Natural killer cell (primary cell): ENCODE data around the gene FILIP1L. TPM values are rescaled to one million over a fixed set of nuclear protein-coding genes. Genes with fewer than 3 reads are reported as not detected.

ENCODE experiments used
- ATAC-seq, 3 donors: fragments of 150-1000 bp in 2 of 3; fragments of 200-7000 bp in 1 of 3; cut with Tn5 transposase; 1 replicate in 1 of 3; 2 replicates in 2 of 3; pipeline ENCODE4 v1.10.0; 2021; ENCODE audit warnings: mild to moderate bottlenecking in 2 of 3, moderate library complexity in 2 of 3
- DNase-seq, 2 donors: peaks; one replicate each; pipeline versions ENCODE4 v3.0.0 to v3.0.0-alpha.2; 2013 to 2021; ENCODE audit warnings: mixed read lengths in 1 of 2
- H3K27ac ChIP-seq: one replicate; pipeline ENCODE4 v1.5.1; 2013; ENCODE audit warnings: mild to moderate bottlenecking, low read length
- H3K27me3 ChIP-seq: one replicate; pipeline ENCODE4 v1.6.1; 2013; ENCODE audit warnings: low read length; ENCODE audit not compliant: control insufficient read depth, insufficient read depth
- H3K36me3 ChIP-seq: one replicate; pipeline ENCODE4 v1.6.1; 2013; ENCODE audit warnings: low read length; ENCODE audit not compliant: control insufficient read depth, insufficient read depth
- H3K4me1 ChIP-seq: one replicate; pipeline ENCODE4 v1.6.1; 2013; ENCODE audit warnings: low read length; ENCODE audit not compliant: control insufficient read depth, insufficient read depth
- H3K4me3 ChIP-seq: one replicate; pipeline ENCODE4 v1.5.1; 2013; ENCODE audit warnings: low read length
- H3K9me3 ChIP-seq: one replicate; pipeline ENCODE4 v1.6.1; 2013; ENCODE audit warnings: low read length; ENCODE audit not compliant: control insufficient read depth, insufficient read depth
- H3K27ac Mint-ChIP-seq, 2 donors: one replicate each; pipeline ENCODE4 v1.8.0; 2022; ENCODE audit warnings: mild to moderate bottlenecking in 2 of 2, mixed read lengths in 2 of 2, moderate library complexity in 1 of 2
- H3K27me3 Mint-ChIP-seq, 2 donors: one replicate each; pipeline ENCODE4 v1.8.0; 2022; ENCODE audit warnings: low read depth in 2 of 2, mixed read lengths in 2 of 2
- H3K36me3 Mint-ChIP-seq: one replicate; pipeline ENCODE4 v1.8.0; 2022; ENCODE audit warnings: mixed read lengths
- H3K4me1 Mint-ChIP-seq, 2 donors: one replicate each; pipeline ENCODE4 v1.8.0; 2022; ENCODE audit warnings: mixed read lengths in 2 of 2
- H3K4me3 Mint-ChIP-seq: one replicate; pipeline ENCODE4 v1.8.0; 2022; ENCODE audit warnings: mild to moderate bottlenecking, moderate library complexity, mixed read lengths
- H3K9me3 Mint-ChIP-seq, 2 donors: one replicate each; pipeline ENCODE4 v1.8.0; 2022; ENCODE audit warnings: mixed read lengths in 2 of 2
- CTCF ChIP-seq: fragments of 200-600 bp; IDR thresholded peaks from one replicate; pipeline ENCODE4 v1.8.0; 2022; ENCODE audit warnings: antibody characterized with exemption
- WGBS: methylation state at CpG from one replicate; pipeline ENCODE4 v1.1.7; 2013; ENCODE audit warnings: missing lambda C conversion rate; ENCODE audit not compliant: insufficient coverage; 5-methylcytosine and 5-hydroxymethylcytosine counted together
- intact Hi-C: fragments of 100-400 bp; cut with micrococcal nuclease; formaldehyde crosslinking; loops from one replicate; pipeline ENCODE4 v1.14.2; 2022
- total RNA-seq, 4 donors: library from RNA; stranded (reverse); fragments of 120-200 nt in 1 of 4; gene quantifications; one replicate each; pipeline versions ENCODE4 v1.2.3 to v1.2.4, GENCODE V29; 2013 to 2022

The FILIP1L gene
- total RNA-seq, 3 donors from 2014 or later (not counting 1 experiment from before 2014, with no cell fraction given): 0.12 TPM; not detected in 2

DNA sequence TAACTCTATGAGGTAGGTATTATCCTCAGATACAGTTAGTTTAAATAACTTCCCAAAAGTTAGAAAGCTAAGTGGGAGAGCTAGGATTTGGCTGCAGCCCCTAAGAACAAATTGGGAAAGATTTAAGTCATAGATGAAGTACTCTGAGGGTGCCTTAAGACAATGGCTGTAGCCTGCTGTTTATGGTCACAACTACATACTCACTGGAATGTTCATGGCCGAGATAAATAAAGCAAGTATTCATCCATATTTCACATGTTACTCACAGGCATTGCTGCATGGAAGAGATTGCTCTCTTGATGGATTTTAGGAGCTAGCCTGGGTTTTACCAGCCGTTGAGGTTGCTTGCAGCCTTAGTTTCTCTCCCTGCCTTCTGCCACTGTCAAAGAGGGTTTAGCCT lies 151.6 kb downstream of the FILIP1L start:
- Mint-ChIP-seq H3K9me3 (no peaks in the 10 kb centered on the region), H3K36me3 (no peaks in the 10 kb centered on the region), H3K27me3 (no peaks in the 10 kb centered on the region), H3K4me1 (no peaks in the 10 kb centered on the region), H3K4me3 (no peak overlapping the region), H3K27ac (no peak overlapping the region)
- no peaks in the 10 kb centered on the region for H3K27me3 ChIP-seq
- DNase-seq (no peak), ATAC-seq (no peak)
- no peak for TF ChIP-seq CTCF
- no peak overlapping the region for H3K27ac ChIP-seq
- H3K4me1 ChIP-seq: no peaks in the 10 kb centered on the region
- no peak overlapping the region for H3K4me3 ChIP-seq
- WGBS: 96% methylated on average over 2 of the region's 2 CpGs
- intact Hi-C loops: no loop called here
- H3K9me3 ChIP-seq: no peaks in the 10 kb centered on the region
- H3K36me3 ChIP-seq: no peaks in the 10 kb centered on the region

GRCh38 chr3:99961756-99962515 lies 152.4 kb downstream of the FILIP1L start:
- Mint-ChIP-seq H3K36me3 (no peaks in the 10 kb centered on the region), H3K9me3 (no peaks in the 10 kb centered on the region)
- no peaks in the 10 kb centered on the region for H3K27me3 ChIP-seq

DNA sequence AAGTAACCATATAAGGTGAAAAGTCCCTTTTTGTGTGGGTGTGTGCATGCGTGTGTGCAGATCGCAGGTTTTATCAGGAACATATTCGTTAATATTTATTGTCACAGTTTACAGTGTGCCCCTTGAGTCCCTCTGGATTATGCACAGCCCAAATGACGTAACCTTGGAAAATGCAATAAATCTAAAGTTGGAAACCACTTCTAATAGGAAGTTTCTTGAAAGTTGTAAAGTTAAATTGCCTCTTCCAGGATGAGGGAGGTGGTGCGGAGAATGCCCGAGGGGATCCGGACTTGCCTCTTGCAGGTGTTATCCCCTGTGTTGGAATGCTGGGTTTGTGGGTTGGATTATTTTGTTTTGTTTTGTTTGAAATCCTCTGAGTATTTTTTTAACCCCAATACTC lies 153.4 kb downstream of the FILIP1L start:
- no peak for ATAC-seq
- Histone ChIP-seq H3K9me3 (no peaks in the 10 kb centered on the region), H3K27ac (no peak overlapping the region), H3K4me1 (no peaks in the 10 kb centered on the region), H3K36me3 (no peaks in the 10 kb centered on the region), H3K27me3 (no peaks in the 10 kb centered on the region), H3K4me3 (no peak overlapping the region)
- H3K27me3 Mint-ChIP-seq: no peaks in the 10 kb centered on the region
- no peak overlapping the region for H3K27ac Mint-ChIP-seq
- no peaks in the 10 kb centered on the region for H3K36me3 Mint-ChIP-seq
- H3K4me1 Mint-ChIP-seq: no peaks in the 10 kb centered on the region
- intact Hi-C loops: no loop called here
- H3K9me3 Mint-ChIP-seq: no peaks in the 10 kb centered on the region
- DNase-seq: no peak
- no peak overlapping the region for H3K4me3 Mint-ChIP-seq
- TF ChIP-seq CTCF: no peak
- WGBS: 97% methylated on average over 7 of the region's 7 CpGs

More at GRCh38 chr3:99961756-99962515, 152.4 kb downstream of the FILIP1L start:
- intact Hi-C loops: no loop called here
- H3K27ac ChIP-seq: no peak overlapping the region
- H3K9me3 ChIP-seq: no peaks in the 10 kb centered on the region
- H3K4me1 Mint-ChIP-seq: no peaks in the 10 kb centered on the region
- ATAC-seq: no peak
- no peaks in the 10 kb centered on the region for H3K27me3 Mint-ChIP-seq
- DNase-seq: no peak
- 94% methylated on average over 7 of the region's 7 CpGs for WGBS
- H3K4me3 ChIP-seq: no peak overlapping the region
- H3K27ac Mint-ChIP-seq: no peak overlapping the region
- no peaks in the 10 kb centered on the region for H3K4me1 ChIP-seq
- no peak overlapping the region for H3K4me3 Mint-ChIP-seq
- TF ChIP-seq CTCF: no peak
- no peaks in the 10 kb centered on the region for H3K36me3 ChIP-seq
